CD14-positive monocyte (primary cell): ENCODE data around the gene CGNL1. TPM values are rescaled to one million over a fixed set of nuclear protein-coding genes. Genes with fewer than 3 reads are reported as not detected.

Experiments
- DNase-seq, 3 donors: peaks; one replicate each; pipeline ENCODE4 v3.0.0-alpha.2; 2011 to 2022
- H2AFZ ChIP-seq: 2 replicates; pipeline ENCODE4 v1.6.0; 2012; ENCODE audit warnings: mild to moderate bottlenecking, low read depth, low read length, inconsistent platforms; ENCODE audit not compliant: insufficient read depth, poor library complexity, severe bottlenecking
- H3K27ac ChIP-seq, 2 donors: 1 replicate in 1 of 2; 2 replicates in 1 of 2; pipeline ENCODE4 v1.5.1; 2012 to 2013; ENCODE audit warnings: low read length in 2 of 2, control low read depth in 1 of 2, inconsistent platforms in 1 of 2, low read depth in 1 of 2, mild to moderate bottlenecking in 1 of 2
- H3K27me3 ChIP-seq, 2 donors: one replicate each; pipeline versions ENCODE4 v1.6.0 to v1.6.1; 2011 to 2013; ENCODE audit warnings: low read length in 2 of 2; ENCODE audit not compliant: control insufficient read depth in 2 of 2, insufficient read depth in 2 of 2
- H3K36me3 ChIP-seq, 2 donors: replicated peaks in 1 of 2; 1 replicate in 1 of 2; 2 replicates in 1 of 2; pipeline versions ENCODE4 v1.5.1 to v1.6.1; 2012 to 2013; ENCODE audit warnings: low read length in 2 of 2, control low read depth in 1 of 2, inconsistent platforms in 1 of 2, mild to moderate bottlenecking in 1 of 2; ENCODE audit not compliant: insufficient read depth in 2 of 2, control insufficient read depth in 1 of 2
- H3K4me1 ChIP-seq, 2 donors: 1 replicate in 1 of 2; 2 replicates in 1 of 2; pipeline versions ENCODE4 v1.5.1 to v1.6.1; 2012 to 2013; ENCODE audit warnings: low read length in 2 of 2, control low read depth in 1 of 2, inconsistent platforms in 1 of 2, mild to moderate bottlenecking in 1 of 2, moderate library complexity in 1 of 2; ENCODE audit not compliant: insufficient read depth in 2 of 2, control insufficient read depth in 1 of 2
- H3K4me2 ChIP-seq: replicated peaks from 2 replicates; pipeline ENCODE3; 2012; ENCODE audit warnings: low read length, moderate library complexity, mild to moderate bottlenecking; ENCODE audit not compliant: poor library complexity, severe bottlenecking; ENCODE audit errors: extremely low read depth
- H3K4me3 ChIP-seq, 3 experiments: fragments of 200-600 bp in 1 of 3; sonication (generic) in 1 of 3; replicated peaks in 1 of 3; 1 replicate in 2 of 3; 2 replicates in 1 of 3; pipeline ENCODE4 v1.5.1; 2011 to 2013; ENCODE audit warnings: low read length in 3 of 3, mild to moderate bottlenecking in 3 of 3, control low read depth in 2 of 3, low read depth in 2 of 3, inconsistent platforms in 1 of 3, moderate library complexity in 1 of 3
- H3K79me2 ChIP-seq: 2 replicates; pipeline ENCODE4 v1.6.0; 2012; ENCODE audit warnings: mild to moderate bottlenecking, control low read depth, inconsistent platforms, low read length, moderate library complexity; ENCODE audit not compliant: insufficient read depth
- H3K9ac ChIP-seq: 2 replicates; pipeline ENCODE4 v1.6.0; 2017; ENCODE audit warnings: low read length, mild to moderate bottlenecking; ENCODE audit not compliant: insufficient read depth, poor library complexity, severe bottlenecking
- H3K9me3 ChIP-seq, 2 donors: replicated peaks in 1 of 2; 1 replicate in 1 of 2; 2 replicates in 1 of 2; pipeline versions ENCODE4 v1.5.1 to v1.6.1; 2012 to 2013; ENCODE audit warnings: low read length in 2 of 2, control low read depth in 1 of 2; ENCODE audit not compliant: control insufficient read depth in 1 of 2, insufficient read depth in 1 of 2
- H4K20me1 ChIP-seq: 2 replicates; pipeline ENCODE4 v1.6.0; 2012; ENCODE audit warnings: mild to moderate bottlenecking, low read length, control low read depth, moderate library complexity; ENCODE audit not compliant: insufficient read depth
- H3K27ac Mint-ChIP-seq, 7 donors: one replicate each; pipeline ENCODE4 v1.8.0; 2020; ENCODE audit warnings: mild to moderate bottlenecking in 7 of 7, mixed read lengths in 7 of 7, moderate library complexity in 6 of 7, inconsistent platforms in 2 of 7
- H3K27me3 Mint-ChIP-seq, 3 donors: one replicate each; pipeline ENCODE4 v1.8.0; 2021 to 2022; ENCODE audit warnings: low read depth in 3 of 3, mild to moderate bottlenecking in 3 of 3, mixed read lengths in 3 of 3, moderate library complexity in 3 of 3, inconsistent platforms in 1 of 3
- H3K36me3 Mint-ChIP-seq, 2 donors: one replicate each; pipeline ENCODE4 v1.8.0; 2020; ENCODE audit warnings: mixed read lengths in 2 of 2, inconsistent platforms in 1 of 2, mild to moderate bottlenecking in 1 of 2
- H3K4me1 Mint-ChIP-seq: one replicate; pipeline ENCODE4 v1.8.0; 2020; ENCODE audit warnings: mild to moderate bottlenecking, mixed read lengths
- H3K4me3 Mint-ChIP-seq, 2 donors: one replicate each; pipeline ENCODE4 v1.8.0; 2020; ENCODE audit warnings: mild to moderate bottlenecking in 2 of 2, mixed read lengths in 2 of 2, moderate library complexity in 1 of 2
- H3K9me3 Mint-ChIP-seq, 7 donors: one replicate each; pipeline ENCODE4 v1.8.0; 2020 to 2022; ENCODE audit warnings: mixed read lengths in 7 of 7, mild to moderate bottlenecking in 6 of 7, moderate library complexity in 6 of 7, inconsistent platforms in 2 of 7
- CTCF ChIP-seq: fragments of 200-600 bp; IDR thresholded peaks from one replicate; pipeline ENCODE4 v1.8.0; 2022; ENCODE audit warnings: antibody characterized with exemption, mild to moderate bottlenecking
- WGBS: methylation state at CpG from one replicate; pipeline ENCODE4 v1.1.5; 2013; ENCODE audit warnings: missing lambda C conversion rate; ENCODE audit not compliant: insufficient coverage; 5-methylcytosine and 5-hydroxymethylcytosine counted together
- intact Hi-C, 2 donors: fragments of 100-400 bp; cut with micrococcal nuclease; formaldehyde crosslinking; loops; one replicate each; pipeline versions ENCODE4 v1.15.0 to v1.15.1; 2023
- polyA plus RNA-seq, 3 donors: library from polyadenylated mRNA; depleted of rRNA in 1 of 3; unstranded in 2 of 3; stranded (reverse) in 1 of 3; fragments of 300-500 nt in 2 of 3; fragments of >200 nt in 1 of 3; fragmentation: Illumina TruSeq in 2 of 3; gene quantifications; 1 replicate in 2 of 3; 2 replicates in 1 of 3; pipeline ENCODE4 v1.2.3, GENCODE V29; 2012 to 2021

Gene CGNL1
- polyA plus RNA-seq, 3 donors, result not detected

GRCh38 chr15:57526076-57526475, 149.8 kb downstream of the CGNL1 start:
- Mint-ChIP-seq H3K27ac (no peak overlapping the region), H3K9me3 (no peaks in the 10 kb centered on the region), H3K27me3 (peaks cover 0 to 2% (median 0%) of the 10 kb centered on the region in 3 donors), H3K36me3 (no peaks in the 10 kb centered on the region), H3K4me3 (no peak overlapping the region), H3K4me1 (no peaks in the 10 kb centered on the region)
- no peak overlapping the region for H3K9ac ChIP-seq
- H3K36me3 ChIP-seq, result no peaks in the 10 kb centered on the region
- intact Hi-C loops, result loop anchor here (5.0 to 10.0 kb wide), 2 partner anchors 184 to 1031 kb away; no protein-coding TSS in a partner anchor
- DNase-seq, result no peak
- H3K4me3 ChIP-seq, result no peak overlapping the region
- H3K4me2 ChIP-seq, result no peak overlapping the region
- no peaks in the 10 kb centered on the region for H4K20me1 ChIP-seq
- TF ChIP-seq CTCF, result no peak
- no peaks in the 10 kb centered on the region for H3K9me3 ChIP-seq
- no peaks in the 10 kb centered on the region for H3K27me3 ChIP-seq
- no peak overlapping the region for H2AFZ ChIP-seq
- H3K79me2 ChIP-seq, result no peaks in the 10 kb centered on the region
- H3K27ac ChIP-seq, result no peak overlapping the region
- no peaks in the 10 kb centered on the region for H3K4me1 ChIP-seq

- no peak overlapping the region for H3K27ac Mint-ChIP-seq
- H3K27ac ChIP-seq, result no peak overlapping the region
- intact Hi-C loops, result loop anchor here (1.0 to 10.0 kb wide), 3 partner anchors 184 to 1032 kb away; no protein-coding TSS in a partner anchor
- H2AFZ ChIP-seq, result no peak overlapping the region
- no peak for DNase-seq
- no peak overlapping the region for H3K4me3 Mint-ChIP-seq
- peaks cover 0 to 2% (median 0%) of the 10 kb centered on the region in 3 donors for H3K27me3 Mint-ChIP-seq
- no peaks in the 10 kb centered on the region for H3K4me1 Mint-ChIP-seq
- H3K36me3 ChIP-seq, result no peaks in the 10 kb centered on the region
- no peak overlapping the region for H3K4me2 ChIP-seq
- no peaks in the 10 kb centered on the region for H3K9me3 Mint-ChIP-seq
- no peaks in the 10 kb centered on the region for H3K4me1 ChIP-seq
- no peak for TF ChIP-seq CTCF
- H4K20me1 ChIP-seq, result no peaks in the 10 kb centered on the region
- H3K36me3 Mint-ChIP-seq, result no peaks in the 10 kb centered on the region
- H3K9me3 ChIP-seq, result no peaks in the 10 kb centered on the region
- 80% methylated on average over 3 of the region's 5 CpGs for WGBS
- H3K4me3 ChIP-seq, result no peak overlapping the region
- H3K79me2 ChIP-seq, result no peaks in the 10 kb centered on the region
- no peaks in the 10 kb centered on the region for H3K27me3 ChIP-seq
- no peak overlapping the region for H3K9ac ChIP-seq
Measured at GRCh38 chr15:57526615-57527014, 150.3 kb downstream of the CGNL1 start.
